ENCODE measurements around the gene DLG1. TPM values are rescaled to one million over a fixed set of nuclear protein-coding genes. Genes with fewer than 3 reads are reported as not detected.

DLG1 gene
- total and polyA plus RNA-seq, 2 of the 4 experiments (the other 2 are of a cell fraction), result 21.2 to 57.7 TPM

- no peak overlapping the region for H3K27ac ChIP-seq (ENCODE audit: insufficient read depth, low read length)
- no peak overlapping the region for H2AK9ac ChIP-seq (replicated peaks; ENCODE audit: low read depth, low read length, poor library complexity)
- 22% methylated on average over 18 of the region's 67 CpGs; no CpG with 5 or more reads in 1 of the 2 experiments for WGBS, 2 experiments (ENCODE audit: extremely low coverage in 2 of 2, insufficient read length in 1 of 2)
- BruUV-seq (replicated peaks), result no TSS peak
- no peak overlapping the region for H2BK5ac ChIP-seq (ENCODE audit: low read depth, low read length, poor library complexity, severe bottlenecking)
- no peak for ATAC-seq (ENCODE audit: low read depth)
- H3K9ac ChIP-seq (ENCODE audit: low read depth, low read length), result no peak overlapping the region
- H2BK120ac ChIP-seq (ENCODE audit: low read depth, low read length), result no peak overlapping the region
- intact Hi-C loops (cut with micrococcal nuclease), result no loop called here
- H3K23ac ChIP-seq (ENCODE audit: low read depth, low read length), result no peak overlapping the region
- H4K8ac ChIP-seq (ENCODE audit: low read depth in 2 of 2, low read length in 2 of 2), result no peak overlapping the region
- H4K20me1 ChIP-seq (ENCODE audit: insufficient read depth, low read length), result no peaks in the 10 kb centered on the region
- peaks cover 8% of the 10 kb centered on the region for H3K4me1 ChIP-seq (ENCODE audit: control insufficient read depth, insufficient read depth, low read length)
- DNase-seq, result no peak
- H2BK20ac ChIP-seq (ENCODE audit: low read depth, low read length), result no peak overlapping the region
- ChIA-PET POLR2A (ENCODE audit: unreplicated experiment) (no interaction called here), CTCF (no interaction called here)
- H3K9me1 ChIP-seq (ENCODE audit: insufficient read depth, low read length), result peaks cover 14% of the 10 kb centered on the region
- H3K56ac ChIP-seq (ENCODE audit: extremely low read depth, insufficient read depth, low read length), result no peak overlapping the region
- no peaks in the 10 kb centered on the region for H3K79me1 ChIP-seq (ENCODE audit: low read depth in 1 of 2, low read length in 2 of 2)
- peaks cover 22% of the 10 kb centered on the region; the same call in 1 of the 2 replicates for H3K27me3 ChIP-seq (ENCODE audit: control insufficient read depth, insufficient read depth, low read length)
- dilution Hi-C loops (cut with HindIII; ENCODE audit: low sequenced_read_pairs, unreplicated experiment), result no loop called here
- H3K9me3 ChIP-seq (ENCODE audit: control insufficient read depth, insufficient read depth, low read length), result no peaks in the 10 kb centered on the region
- no peak overlapping the region for H4K91ac ChIP-seq (ENCODE audit: insufficient read depth, low read depth, low read length)
- H3K4ac ChIP-seq (ENCODE audit: low read depth, low read length), result no peak overlapping the region
- H3K14ac ChIP-seq (replicated peaks; ENCODE audit: low read depth, low read length), result no peak overlapping the region
- H4K5ac ChIP-seq (ENCODE audit: low read depth, low read length), result no peak overlapping the region
- H3K4me3 ChIP-seq (ENCODE audit: insufficient read depth, low read depth, low read length), result peak overlapping the region; percentile 38
- H3K36me3 ChIP-seq (ENCODE audit: control insufficient read depth, insufficient read depth, low read length), result no peaks in the 10 kb centered on the region
- H2BK15ac ChIP-seq (ENCODE audit: low read depth, low read length), result no peak overlapping the region
- H2AFZ ChIP-seq (replicated peaks; ENCODE audit: low read length, poor library complexity), result peak overlapping the region; percentile 89
- no peak for TF ChIP-seq MAFK (IDR thresholded peaks at IDR 0.05; ENCODE audit: low read depth, low read length)
- TF ChIP-seq MAZ (IDR thresholded peaks at IDR 0.05; ENCODE audit: borderline replicate concordance, low read depth, low read length), result no peak
- no peak for TF ChIP-seq ELK1 (IDR thresholded peaks at IDR 0.05; ENCODE audit: borderline replicate concordance, low read depth, low read length)
- no peak for TF ChIP-seq SMC3 (IDR thresholded peaks at IDR 0.05; ENCODE audit: low read depth, low read length)
- no peak overlapping the region for H3K18ac ChIP-seq (ENCODE audit: low read depth, low read length)
- no peak overlapping the region for H2AK5ac ChIP-seq (ENCODE audit: low read depth, low read length)
- in situ Hi-C loops (cut with MboI; ENCODE audit: low sequenced_read_pairs), result no loop called here
- no peak overlapping the region for H3K4me2 ChIP-seq (ENCODE audit: low read depth, low read length)
These were observed 269.5 kb downstream of the DLG1 start for GRCh38 chr3:197028728-197029510.

Data from IMR-90 (cell line).